ENCODE measurements around the gene HK2.

HK2 gene

DNA sequence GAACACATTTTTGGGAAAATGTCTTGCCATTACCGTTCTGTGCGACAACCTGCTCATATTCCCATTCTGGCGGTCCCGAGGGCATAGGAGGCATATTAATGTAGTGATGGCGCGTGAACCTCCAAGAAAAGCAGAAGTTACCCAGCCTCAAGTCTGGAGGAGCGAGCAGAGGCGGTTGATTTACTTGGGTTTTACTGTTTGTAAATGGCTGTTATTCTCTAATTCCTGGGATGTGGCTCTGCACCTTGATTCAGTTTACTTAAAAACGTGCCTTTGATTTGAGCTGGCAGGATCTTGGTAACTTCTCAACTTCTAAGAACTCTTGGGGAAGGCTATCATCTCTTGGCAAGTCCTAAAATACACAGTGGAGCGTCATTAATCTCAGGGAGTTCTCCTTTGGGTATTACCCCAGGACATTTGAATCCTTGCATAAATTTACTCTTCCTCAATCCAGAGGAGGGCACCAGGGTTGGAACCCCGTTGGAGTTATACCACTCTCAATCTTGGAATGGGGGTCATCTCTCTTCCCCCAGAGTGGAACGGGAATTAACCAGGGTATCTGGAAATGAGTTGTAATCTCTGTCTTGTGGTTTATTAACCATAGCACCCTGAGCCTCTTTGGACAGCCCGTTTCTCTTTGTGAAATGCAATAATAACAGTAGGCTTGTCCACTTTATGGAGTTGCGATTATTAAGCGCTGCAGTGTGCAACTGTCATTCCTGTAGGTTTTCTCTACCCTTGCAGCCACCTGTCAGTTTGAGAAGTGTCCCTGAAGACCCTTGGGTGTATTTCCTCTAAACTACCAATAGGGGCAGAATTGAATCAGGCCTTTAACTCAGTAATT is 2.1 kb downstream of the HK2 start:
- peak overlapping the region; percentile 71 for H3K27ac ChIP-seq (ENCODE audit: low read depth, low read length, poor library complexity, severe bottlenecking)
- TF ChIP-seq, protein P1, sequence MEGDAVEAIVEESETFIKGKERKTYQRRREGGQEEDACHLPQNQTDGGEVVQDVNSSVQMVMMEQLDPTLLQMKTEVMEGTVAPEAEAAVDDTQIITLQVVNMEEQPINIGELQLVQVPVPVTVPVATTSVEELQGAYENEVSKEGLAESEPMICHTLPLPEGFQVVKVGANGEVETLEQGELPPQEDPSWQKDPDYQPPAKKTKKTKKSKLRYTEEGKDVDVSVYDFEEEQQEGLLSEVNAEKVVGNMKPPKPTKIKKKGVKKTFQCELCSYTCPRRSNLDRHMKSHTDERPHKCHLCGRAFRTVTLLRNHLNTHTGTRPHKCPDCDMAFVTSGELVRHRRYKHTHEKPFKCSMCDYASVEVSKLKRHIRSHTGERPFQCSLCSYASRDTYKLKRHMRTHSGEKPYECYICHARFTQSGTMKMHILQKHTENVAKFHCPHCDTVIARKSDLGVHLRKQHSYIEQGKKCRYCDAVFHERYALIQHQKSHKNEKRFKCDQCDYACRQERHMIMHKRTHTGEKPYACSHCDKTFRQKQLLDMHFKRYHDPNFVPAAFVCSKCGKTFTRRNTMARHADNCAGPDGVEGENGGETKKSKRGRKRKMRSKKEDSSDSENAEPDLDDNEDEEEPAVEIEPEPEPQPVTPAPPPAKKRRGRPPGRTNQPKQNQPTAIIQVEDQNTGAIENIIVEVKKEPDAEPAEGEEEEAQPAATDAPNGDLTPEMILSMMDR (IDR thresholded peaks at IDR 0.05; ENCODE audit: low read length) = peak; percentile 74
- no peak for TF ChIP-seq EZH2 (IDR thresholded peaks at IDR 0.05; ENCODE audit: borderline replicate concordance, low read length)
- peaks cover 28% of the 10 kb centered on the region for H3K4me1 ChIP-seq (ENCODE audit: insufficient read depth, low read length, severe bottlenecking)
- no peak overlapping the region for H2AFZ ChIP-seq (ENCODE audit: low read length)
- peak overlapping the region; percentile 90 for H3K4me3 ChIP-seq (ENCODE audit: low read depth, low read length, poor library complexity, severe bottlenecking)
- peaks cover 51% of the 10 kb centered on the region for H3K79me2 ChIP-seq (ENCODE audit: insufficient read depth, low read length)
- peak overlapping the region; percentile 91 for H3K4me2 ChIP-seq (ENCODE audit: low read length)
- no peaks in the 10 kb centered on the region for H3K9me2 ChIP-seq (ENCODE audit: low read depth, low read length)
- no peaks in the 10 kb centered on the region for H3K27me3 ChIP-seq (ENCODE audit: insufficient read depth, low read length)
- H3F3A ChIP-seq (ENCODE audit: insufficient read depth, low read length) = no peaks in the 10 kb centered on the region
- H3K9me3 ChIP-seq (ENCODE audit: low read length) = no peaks in the 10 kb centered on the region
- H3K9ac ChIP-seq (ENCODE audit: low read length) = peak overlapping the region; percentile 94
- no peaks in the 10 kb centered on the region; the same call in 1 of the 2 replicates for H4K20me1 ChIP-seq (ENCODE audit: insufficient read depth, low read length)
- peaks cover 20% of the 10 kb centered on the region; the same call in 1 of the 2 replicates for H3K36me3 ChIP-seq (ENCODE audit: insufficient read depth, low read length)

DNA sequence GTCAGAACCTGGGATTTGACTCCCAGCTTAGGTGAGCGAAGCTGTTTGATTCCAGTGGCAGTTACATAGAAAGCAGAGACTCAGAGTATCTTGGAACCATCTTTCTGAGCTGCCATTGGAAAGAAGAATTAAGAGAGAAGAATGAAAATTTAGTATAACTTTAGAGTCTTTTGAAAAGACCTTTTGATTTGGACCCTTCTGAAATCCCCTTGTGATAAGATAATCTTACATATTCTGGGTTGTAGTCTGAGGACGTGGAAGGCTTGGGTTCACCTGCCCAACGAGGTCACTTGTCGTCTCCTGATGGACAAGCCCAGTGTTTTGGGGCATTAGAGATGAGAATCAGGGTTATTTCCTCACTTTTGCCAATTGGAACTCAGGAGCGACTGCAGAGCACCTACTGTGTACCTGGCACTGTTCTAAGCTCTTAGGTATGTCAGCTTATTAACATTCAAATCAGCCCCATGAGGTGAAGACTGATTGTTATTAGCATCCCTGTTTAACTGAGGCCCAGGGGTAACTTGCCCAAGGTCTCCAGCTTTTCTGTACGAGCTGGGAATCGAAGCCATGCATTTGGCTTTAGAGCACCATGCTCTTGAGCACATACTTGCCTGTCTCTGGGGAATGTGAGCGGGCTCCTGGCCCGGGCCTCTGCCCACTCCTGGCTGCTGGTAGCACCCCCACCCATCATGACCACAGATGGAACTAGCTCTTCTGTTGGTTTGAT is 2.9 kb downstream of the HK2 start:
- peaks cover 59% of the 10 kb centered on the region for H3K79me2 ChIP-seq (ENCODE audit: insufficient read depth, low read length)
- no peaks in the 10 kb centered on the region for H3F3A ChIP-seq (ENCODE audit: insufficient read depth, low read length)
- H3K9me3 ChIP-seq (ENCODE audit: low read length) = no peaks in the 10 kb centered on the region
- H3K9me2 ChIP-seq (ENCODE audit: low read depth, low read length) = no peaks in the 10 kb centered on the region
- peak overlapping the region; percentile 90 for H3K4me3 ChIP-seq (ENCODE audit: low read depth, low read length, poor library complexity, severe bottlenecking)
- peak overlapping the region; percentile 91 for H3K4me2 ChIP-seq (ENCODE audit: low read length)
- peaks cover 28% of the 10 kb centered on the region for H3K4me1 ChIP-seq (ENCODE audit: insufficient read depth, low read length, severe bottlenecking)
- no peak overlapping the region for H3K27ac ChIP-seq (ENCODE audit: low read depth, low read length, poor library complexity, severe bottlenecking)
- H3K27me3 ChIP-seq (ENCODE audit: insufficient read depth, low read length) = no peaks in the 10 kb centered on the region
- no peak overlapping the region for H2AFZ ChIP-seq (ENCODE audit: low read length)
- H4K20me1 ChIP-seq (ENCODE audit: insufficient read depth, low read length) = no peaks in the 10 kb centered on the region; the same call in 1 of the 2 replicates
- H3K36me3 ChIP-seq (ENCODE audit: insufficient read depth, low read length) = peaks cover 26% of the 10 kb centered on the region; the same call in 1 of the 2 replicates
- no peak for TF ChIP-seq EZH2 (IDR thresholded peaks at IDR 0.05; ENCODE audit: borderline replicate concordance, low read length)
- TF ChIP-seq, protein P1 (IDR thresholded peaks at IDR 0.05; ENCODE audit: low read length) = no peak; the same call in 1 of the 2 replicates
- H3K9ac ChIP-seq (ENCODE audit: low read length) = peak overlapping the region; percentile 94; the same call in 1 of the 2 replicates

DNA sequence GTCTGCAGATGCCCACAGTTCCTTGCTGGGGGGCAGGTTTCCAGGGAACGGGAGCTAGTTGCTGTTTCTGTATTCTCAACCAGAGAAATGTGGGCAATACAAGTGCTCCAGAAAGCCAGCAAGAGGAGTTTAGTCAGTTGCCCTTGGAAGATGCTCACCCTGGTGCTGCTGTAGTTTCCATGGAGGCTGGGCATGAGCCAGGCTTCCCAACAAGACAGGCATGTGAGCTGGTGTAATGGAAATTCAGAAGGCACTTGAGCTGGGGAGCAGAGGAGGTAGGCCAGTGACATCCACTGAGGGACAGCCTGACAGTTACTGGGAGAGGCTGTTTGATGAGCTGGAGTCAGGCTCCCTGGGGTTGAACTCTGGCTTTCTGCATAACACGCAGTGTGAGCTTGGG is 7.7 kb downstream of the HK2 start:
- peaks cover 44% of the 10 kb centered on the region; the same call in 1 of the 2 replicates for H3K36me3 ChIP-seq (ENCODE audit: insufficient read depth, low read length)
- H2AFZ ChIP-seq (ENCODE audit: low read length) = no peak overlapping the region
- no peaks in the 10 kb centered on the region for H3K9me2 ChIP-seq (ENCODE audit: low read depth, low read length)
- H3K9me3 ChIP-seq (ENCODE audit: low read length) = no peaks in the 10 kb centered on the region
- H4K20me1 ChIP-seq (ENCODE audit: insufficient read depth, low read length) = no peaks in the 10 kb centered on the region; the same call in 1 of the 2 replicates
- peaks cover 30% of the 10 kb centered on the region for H3K4me1 ChIP-seq (ENCODE audit: insufficient read depth, low read length, severe bottlenecking)
- H3K27ac ChIP-seq (ENCODE audit: low read depth, low read length, poor library complexity, severe bottlenecking) = no peak overlapping the region
- H3K4me3 ChIP-seq (ENCODE audit: low read depth, low read length, poor library complexity, severe bottlenecking) = no peak overlapping the region
- no peak overlapping the region for H3K9ac ChIP-seq (ENCODE audit: low read length)
- peaks cover 91% of the 10 kb centered on the region for H3K79me2 ChIP-seq (ENCODE audit: insufficient read depth, low read length)
- H3F3A ChIP-seq (ENCODE audit: insufficient read depth, low read length) = no peaks in the 10 kb centered on the region
- no peaks in the 10 kb centered on the region for H3K27me3 ChIP-seq (ENCODE audit: insufficient read depth, low read length)
- H3K4me2 ChIP-seq (ENCODE audit: low read length) = no peak overlapping the region
- TF ChIP-seq EZH2 (IDR thresholded peaks at IDR 0.05; ENCODE audit: borderline replicate concordance, low read length) = no peak
- TF ChIP-seq, protein P1 (IDR thresholded peaks at IDR 0.05; ENCODE audit: low read length) = no peak
